BLaER1 (cell line): ENCODE results near the gene CDC42SE2.
"Not testable (repeated sequence)": the region's sequence is repeated elsewhere in the genome, so short reads cannot be mapped to it uniquely, and the experiment has no call there.

ENCODE experiments used
- H3K27ac ChIP-seq: shearing (Covaris generic); formaldehyde crosslinking; 2 replicates; pipeline ENCODE4 v1.8.1; 2022
- H3K27me3 ChIP-seq: shearing (Covaris generic); formaldehyde crosslinking; 2 replicates; pipeline ENCODE4 v1.8.1; 2022
- H3K36me3 ChIP-seq: shearing (Covaris generic); formaldehyde crosslinking; 2 replicates; pipeline ENCODE4 v1.8.1; 2022
- H3K4me1 ChIP-seq: shearing (Covaris generic); formaldehyde crosslinking; 2 replicates; pipeline ENCODE4 v1.8.1; 2022
- H3K4me2 ChIP-seq: shearing (Covaris generic); formaldehyde crosslinking; 2 replicates; pipeline ENCODE4 v1.8.1; 2022
- H3K4me3 ChIP-seq: shearing (Covaris generic); formaldehyde crosslinking; 2 replicates; pipeline ENCODE4 v1.8.1; 2022
- H3K9ac ChIP-seq: shearing (Covaris generic); formaldehyde crosslinking; 2 replicates; pipeline ENCODE4 v1.8.1; 2022
- H3K9me3 ChIP-seq: shearing (Covaris generic); formaldehyde crosslinking; 2 replicates; pipeline ENCODE4 v1.8.1; 2022
- H4K20me1 ChIP-seq: shearing (Covaris generic); formaldehyde crosslinking; 2 replicates; pipeline ENCODE4 v1.8.1; 2022
- Cebpa-rat ChIP-seq: shearing (Covaris generic); IDR thresholded peaks from 2 replicates; pipeline ENCODE4 v1.8.1; 2022

CDC42SE2 gene

DNA sequence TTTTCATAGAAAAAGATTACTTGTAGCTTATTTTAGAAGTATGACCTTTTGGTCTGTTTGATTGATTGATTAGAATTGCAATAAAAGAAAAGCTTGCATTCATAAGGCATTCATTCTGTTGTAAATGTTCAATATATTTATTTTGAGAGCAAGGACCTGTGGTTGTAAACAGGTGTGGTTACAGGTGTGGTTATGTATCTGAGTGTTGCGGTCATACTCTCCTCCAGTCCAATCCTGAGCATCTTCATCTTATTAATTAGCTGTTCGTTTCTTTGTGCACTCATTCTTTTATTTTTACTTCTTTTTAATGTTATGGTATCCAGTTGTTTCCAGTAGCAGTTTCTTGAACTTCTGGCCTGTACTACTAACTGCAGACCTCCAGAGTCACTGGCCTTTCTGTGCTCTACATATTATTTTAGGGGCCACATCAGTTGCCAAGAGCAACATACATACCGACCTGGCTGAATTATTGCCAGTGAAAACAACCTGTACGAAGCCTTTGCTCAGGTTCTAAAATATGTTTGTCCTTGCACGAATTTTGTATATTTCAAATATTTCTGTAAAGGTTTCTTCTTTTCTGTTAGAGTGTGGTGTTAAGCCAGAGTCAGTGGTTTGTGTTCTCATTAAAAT lies 128.7 kb downstream of the CDC42SE2 start:
- Histone ChIP-seq H3K4me1 (peaks cover 8% of the 10 kb centered on the region; the same call in 1 of the 2 replicates), H3K4me2 (no peak overlapping the region), H3K4me3 (no peak overlapping the region), H3K27ac (no peak overlapping the region), H3K36me3 (peaks cover 89% of the 10 kb centered on the region), H4K20me1 (peaks cover 16% of the 10 kb centered on the region; the same call in 1 of the 2 replicates), H3K9me3 (no peaks in the 10 kb centered on the region), H3K9ac (no peak overlapping the region), H3K27me3 (no peaks in the 10 kb centered on the region)
- TF ChIP-seq Cebpa-rat: no peak

DNA sequence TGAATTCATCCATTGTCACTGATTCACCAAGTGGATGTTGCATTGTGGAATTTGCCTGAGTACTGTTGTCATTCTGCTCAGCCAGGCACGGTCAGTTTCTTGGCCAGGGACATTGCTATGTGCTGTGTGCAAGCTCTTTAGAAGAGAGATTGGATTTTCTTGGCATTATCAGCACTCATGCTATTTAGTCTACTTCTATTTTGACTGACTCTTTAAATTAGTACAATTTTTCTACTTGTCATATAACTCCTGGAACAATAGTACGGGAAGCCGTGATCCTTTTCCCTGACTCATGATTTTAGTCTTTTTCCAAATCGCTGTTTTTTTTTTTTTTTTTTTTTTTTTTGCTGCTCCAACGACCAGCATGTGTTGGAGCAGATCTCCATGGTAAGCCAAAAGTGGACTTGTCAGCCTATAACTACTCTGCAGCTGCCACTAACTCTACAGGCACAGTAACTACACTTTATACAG lies 129.7 kb downstream of the CDC42SE2 start:
- Histone ChIP-seq H3K9me3 (no peaks in the 10 kb centered on the region), H3K9ac (no peak overlapping the region), H3K36me3 (peaks cover 91% of the 10 kb centered on the region), H3K27ac (no peak overlapping the region), H3K4me2 (no peak overlapping the region), H3K27me3 (no peaks in the 10 kb centered on the region), H4K20me1 (peaks cover 8% of the 10 kb centered on the region; the same call in 1 of the 2 replicates), H3K4me3 (no peak overlapping the region), H3K4me1 (peaks cover 8% of the 10 kb centered on the region; the same call in 1 of the 2 replicates)
- no peak for TF ChIP-seq Cebpa-rat

DNA sequence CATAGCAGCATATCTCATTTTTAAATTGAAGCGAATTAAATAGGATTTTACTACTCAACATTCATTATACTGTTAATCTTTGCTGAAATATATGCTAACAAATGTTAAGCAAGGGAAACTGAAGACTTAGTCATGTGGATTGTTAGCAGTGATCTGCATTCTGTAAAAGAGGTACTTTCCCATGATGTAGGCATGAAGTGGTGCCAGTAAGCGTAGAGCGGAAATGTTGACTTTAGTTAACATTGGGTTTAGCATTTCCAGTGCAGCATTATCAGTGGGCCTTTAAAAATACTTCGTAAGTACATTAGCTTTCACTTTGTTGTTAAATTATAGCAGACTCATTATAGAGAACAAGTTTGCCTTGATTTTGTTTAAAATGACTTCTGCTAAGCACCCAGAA lies 130.3 kb downstream of the CDC42SE2 start:
- no peak overlapping the region for H3K9ac ChIP-seq
- peaks cover 8% of the 10 kb centered on the region; the same call in 1 of the 2 replicates for H3K4me1 ChIP-seq
- no peaks in the 10 kb centered on the region for H3K27me3 ChIP-seq
- peaks cover 91% of the 10 kb centered on the region for H3K36me3 ChIP-seq
- peaks cover 8% of the 10 kb centered on the region; the same call in 1 of the 2 replicates for H4K20me1 ChIP-seq
- H3K9me3 ChIP-seq: no peaks in the 10 kb centered on the region
- no peak for TF ChIP-seq Cebpa-rat
- no peak overlapping the region for H3K4me2 ChIP-seq
- no peak overlapping the region for H3K27ac ChIP-seq
- no peak overlapping the region for H3K4me3 ChIP-seq

DNA sequence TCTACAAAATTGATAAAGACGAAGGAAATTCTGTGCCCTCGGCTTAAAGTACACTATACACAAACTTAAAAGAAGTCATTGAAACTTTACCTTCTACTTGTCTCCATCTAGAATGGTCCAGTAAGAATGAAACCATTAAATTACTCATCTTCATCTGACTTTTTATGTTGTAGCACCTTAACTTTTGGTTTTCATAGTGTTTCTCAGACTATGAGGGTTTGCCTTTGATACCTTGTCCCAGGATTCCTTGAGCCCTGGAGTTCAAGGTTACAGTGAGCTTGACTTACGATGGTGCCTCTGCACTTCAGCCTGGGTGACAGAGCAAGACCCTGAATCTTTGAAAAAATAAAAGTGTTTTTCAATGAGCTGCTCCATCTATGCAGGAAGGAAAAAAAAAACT lies 132.2 kb downstream of the CDC42SE2 start:
- Histone ChIP-seq H4K20me1 (peaks cover 8% of the 10 kb centered on the region; the same call in 1 of the 2 replicates), H3K9me3 (peaks cover under 1% of the 10 kb centered on the region), H3K9ac (no peak overlapping the region), H3K4me2 (no peak overlapping the region), H3K4me1 (peaks cover 11% of the 10 kb centered on the region; the same call in 1 of the 2 replicates), H3K27ac (no peak overlapping the region), H3K36me3 (peaks cover 87% of the 10 kb centered on the region), H3K4me3 (no peak overlapping the region), H3K27me3 (no peaks in the 10 kb centered on the region)
- no peak for TF ChIP-seq Cebpa-rat

DNA sequence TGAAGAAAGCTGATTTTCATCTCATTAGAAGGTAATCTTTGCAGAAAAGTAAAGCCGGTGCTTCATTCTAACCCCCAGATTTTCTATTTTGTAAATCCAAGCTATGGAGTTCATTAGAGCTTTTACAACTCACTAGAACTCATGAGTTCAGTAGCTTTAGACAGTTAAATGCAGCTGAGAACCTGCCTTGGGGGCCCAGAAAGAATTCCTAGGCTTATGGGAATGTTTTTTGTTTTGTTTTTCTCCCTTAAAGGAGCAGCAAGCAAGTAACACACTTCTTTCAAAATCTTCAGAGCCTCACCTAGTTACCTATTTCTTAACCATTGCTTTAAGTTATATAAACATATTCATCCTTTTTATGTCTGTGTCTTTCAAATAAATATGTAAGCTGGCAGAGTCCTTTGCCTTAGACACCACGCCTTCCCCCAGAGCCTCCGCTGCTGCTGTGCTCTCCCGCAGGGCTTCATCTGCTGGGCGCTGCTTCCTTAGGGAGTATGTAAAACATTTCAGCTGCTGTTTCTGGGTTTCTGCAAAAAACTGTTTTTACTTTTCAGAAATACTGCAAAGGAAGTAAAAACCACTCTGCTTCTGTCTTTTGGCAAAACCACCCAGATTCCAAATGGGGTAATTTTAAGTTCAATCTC lies 132.9 kb downstream of the CDC42SE2 start:
- no peak for TF ChIP-seq Cebpa-rat
- H3K9me3 ChIP-seq: peaks cover 8% of the 10 kb centered on the region
- H3K4me2 ChIP-seq: no peak overlapping the region
- H3K27me3 ChIP-seq: no peaks in the 10 kb centered on the region
- H4K20me1 ChIP-seq: peaks cover 8% of the 10 kb centered on the region; the same call in 1 of the 2 replicates
- H3K27ac ChIP-seq: no peak overlapping the region
- H3K4me1 ChIP-seq: peaks cover 11% of the 10 kb centered on the region; the same call in 1 of the 2 replicates
- H3K4me3 ChIP-seq: no peak overlapping the region
- H3K36me3 ChIP-seq: peaks cover 87% of the 10 kb centered on the region
- H3K9ac ChIP-seq: no peak overlapping the region

DNA sequence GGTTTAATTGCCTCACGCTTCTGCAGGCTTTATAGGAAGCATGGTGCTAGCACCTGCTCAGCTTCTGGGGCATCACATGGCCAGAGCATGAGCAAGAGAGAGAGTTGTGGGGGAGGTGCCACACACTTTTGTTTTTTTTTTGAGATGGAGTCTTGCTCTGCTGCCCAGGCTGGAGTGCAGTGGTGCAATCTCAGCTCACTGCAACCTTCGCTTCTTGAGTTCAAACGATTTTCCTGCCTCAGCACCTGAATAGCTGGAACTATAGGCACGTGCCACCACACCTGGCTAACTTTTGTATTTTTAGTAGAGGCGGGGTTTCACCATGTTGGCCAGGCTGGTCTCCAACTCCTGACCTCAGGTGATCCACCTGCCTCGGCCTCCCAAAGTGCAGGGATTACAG lies 135.2 kb downstream of the CDC42SE2 start:
- not testable (repeated sequence) for H3K27me3 ChIP-seq, H3K27ac ChIP-seq, H3K4me2 ChIP-seq, H4K20me1 ChIP-seq, H3K9ac ChIP-seq, H3K4me3 ChIP-seq
- peaks cover 30% of the 10 kb centered on the region for H3K9me3 ChIP-seq
- peaks cover 87% of the 10 kb centered on the region for H3K36me3 ChIP-seq
- peaks cover 11% of the 10 kb centered on the region; the same call in 1 of the 2 replicates for H3K4me1 ChIP-seq

DNA sequence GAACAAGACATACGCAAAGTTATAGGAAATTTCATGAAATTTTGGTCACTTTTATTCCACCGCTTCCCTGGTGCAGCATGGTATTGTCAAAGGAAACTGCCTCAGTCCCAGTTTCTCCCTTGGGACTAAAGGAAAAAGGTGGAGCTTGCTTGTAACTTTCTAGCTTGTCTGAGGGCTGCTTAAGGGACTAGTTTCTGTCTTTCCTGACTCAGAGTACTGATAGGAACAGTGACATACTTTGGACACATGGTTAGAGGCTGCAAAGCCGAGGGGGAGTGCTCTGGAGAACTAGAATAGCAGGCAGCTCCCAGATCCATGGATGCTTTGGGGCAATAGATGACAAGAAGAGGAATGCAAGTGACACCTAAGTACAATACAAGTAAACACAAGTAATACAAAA lies 136.7 kb downstream of the CDC42SE2 start:
- no peak overlapping the region for H3K4me3 ChIP-seq
- H4K20me1 ChIP-seq: no peaks in the 10 kb centered on the region
- no peaks in the 10 kb centered on the region for H3K27me3 ChIP-seq
- no peak overlapping the region for H3K9ac ChIP-seq
- H3K4me2 ChIP-seq: no peak overlapping the region
- H3K36me3 ChIP-seq: peaks cover 90% of the 10 kb centered on the region
- H3K27ac ChIP-seq: no peak overlapping the region
- peaks cover 30% of the 10 kb centered on the region for H3K9me3 ChIP-seq
- H3K4me1 ChIP-seq: peaks cover 11% of the 10 kb centered on the region; the same call in 1 of the 2 replicates
- TF ChIP-seq Cebpa-rat: no peak

DNA sequence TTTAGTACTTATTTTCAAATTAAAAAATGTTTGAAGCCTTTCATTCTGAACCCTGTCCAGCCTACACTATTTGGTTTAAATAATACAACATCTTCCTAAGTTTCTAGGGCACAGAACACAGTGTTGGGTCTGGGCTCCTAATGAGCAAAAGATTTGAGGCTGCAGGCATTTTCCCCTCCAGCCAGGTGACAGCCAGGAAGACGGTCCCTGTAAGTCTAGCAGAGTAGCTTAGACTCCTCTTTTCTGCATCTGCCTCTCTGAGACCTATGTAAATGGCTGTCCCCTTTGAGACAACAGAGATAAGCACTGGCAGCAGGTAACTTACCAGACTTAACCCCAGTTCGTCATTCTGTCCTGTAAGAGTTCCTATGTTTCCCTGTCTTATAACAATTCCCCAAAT lies 141.8 kb downstream of the CDC42SE2 start:
- H3K4me2 ChIP-seq: no peak overlapping the region
- H3K27ac ChIP-seq: no peak overlapping the region
- H4K20me1 ChIP-seq: no peaks in the 10 kb centered on the region
- H3K4me1 ChIP-seq: 0 out of 2 replicates have a peak, but pooled peaks cover 1% of the 10 kb centered on the region
- no peak for TF ChIP-seq Cebpa-rat
- H3K36me3 ChIP-seq: peaks cover 98% of the 10 kb centered on the region
- no peak overlapping the region for H3K4me3 ChIP-seq
- H3K9me3 ChIP-seq: peaks cover 30% of the 10 kb centered on the region
- no peaks in the 10 kb centered on the region for H3K27me3 ChIP-seq
- no peak overlapping the region for H3K9ac ChIP-seq

DNA sequence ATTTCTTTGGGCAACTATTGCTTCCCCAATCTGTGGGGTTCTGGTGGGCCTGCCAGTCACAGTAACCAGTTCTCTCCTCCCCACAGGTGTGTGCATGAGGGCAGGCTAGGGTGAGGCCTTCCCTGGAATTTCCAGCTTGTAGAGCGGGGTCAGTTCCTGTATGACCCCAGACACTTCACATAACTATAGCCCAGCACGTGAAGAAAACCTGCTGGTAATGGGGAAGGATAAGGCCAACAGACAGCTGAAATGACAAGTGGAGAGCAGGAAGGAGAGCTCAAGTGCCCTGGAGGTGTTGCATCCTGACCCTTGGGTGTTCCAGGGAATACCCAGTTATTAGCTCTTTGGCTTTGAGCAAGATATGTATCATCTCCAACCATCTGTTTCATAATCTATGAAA lies 142.2 kb downstream of the CDC42SE2 start:
- no peak for TF ChIP-seq Cebpa-rat
- Histone ChIP-seq H3K27ac (no peak overlapping the region), H3K9me3 (peaks cover 28% of the 10 kb centered on the region), H3K9ac (no peak overlapping the region), H3K27me3 (no peaks in the 10 kb centered on the region), H3K36me3 (peaks cover 98% of the 10 kb centered on the region), H3K4me3 (no peak overlapping the region), H3K4me2 (no peak overlapping the region), H3K4me1 (no peaks in the 10 kb centered on the region), H4K20me1 (no peaks in the 10 kb centered on the region)

DNA sequence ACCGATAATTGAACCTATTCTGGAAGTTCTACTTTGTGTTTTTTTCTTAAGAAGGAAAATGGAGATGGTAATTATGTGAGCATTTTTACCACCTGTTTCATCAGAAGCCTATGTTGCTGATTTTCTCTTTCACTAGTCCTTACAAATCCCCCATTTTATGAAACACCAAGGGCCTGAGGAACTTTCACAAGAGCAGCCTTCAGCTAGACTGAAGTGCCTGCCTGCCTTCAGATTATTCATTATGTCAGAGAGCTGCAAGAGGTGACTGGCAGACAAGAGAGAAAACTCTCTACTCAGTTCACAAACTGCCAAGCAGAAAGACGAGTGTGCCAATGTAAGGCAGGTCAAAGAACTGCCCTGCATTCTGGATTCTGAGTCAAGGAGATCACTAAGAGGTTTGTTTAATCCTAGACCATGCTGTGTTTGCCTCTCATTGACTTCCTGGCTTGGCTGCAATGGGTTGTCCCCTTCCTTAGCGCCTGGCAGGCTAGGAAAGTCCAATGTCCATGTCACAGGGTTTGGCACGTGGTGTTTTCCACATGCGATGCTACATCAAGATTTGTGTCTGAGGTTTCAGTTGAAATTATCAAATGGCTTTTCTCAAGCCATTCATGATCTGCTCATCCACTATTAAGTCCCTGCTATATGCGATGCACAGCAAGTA lies 143.3 kb downstream of the CDC42SE2 start:
- H3K27ac ChIP-seq: no peak overlapping the region
- TF ChIP-seq Cebpa-rat: no peak

More for the DNA sequence above, 143.3 kb downstream of the CDC42SE2 start:
- H3K4me2 ChIP-seq: no peak overlapping the region
- H3K4me1 ChIP-seq: no peaks in the 10 kb centered on the region
- H3K4me3 ChIP-seq: no peak overlapping the region
- H3K9me3 ChIP-seq: peaks cover 18% of the 10 kb centered on the region
- no peaks in the 10 kb centered on the region for H3K27me3 ChIP-seq
- no peak overlapping the region for H3K9ac ChIP-seq
- H3K36me3 ChIP-seq: peaks cover 95% of the 10 kb centered on the region
- H4K20me1 ChIP-seq: no peaks in the 10 kb centered on the region
